NCI-H1092 (cell line): ENCODE data around the gene MEGF6.

Experiments
- DNase-seq: peaks from one replicate; lab custom pipeline; 2025; lab: John Stamatoyannopoulos, UW

Gene MEGF6

DNA sequence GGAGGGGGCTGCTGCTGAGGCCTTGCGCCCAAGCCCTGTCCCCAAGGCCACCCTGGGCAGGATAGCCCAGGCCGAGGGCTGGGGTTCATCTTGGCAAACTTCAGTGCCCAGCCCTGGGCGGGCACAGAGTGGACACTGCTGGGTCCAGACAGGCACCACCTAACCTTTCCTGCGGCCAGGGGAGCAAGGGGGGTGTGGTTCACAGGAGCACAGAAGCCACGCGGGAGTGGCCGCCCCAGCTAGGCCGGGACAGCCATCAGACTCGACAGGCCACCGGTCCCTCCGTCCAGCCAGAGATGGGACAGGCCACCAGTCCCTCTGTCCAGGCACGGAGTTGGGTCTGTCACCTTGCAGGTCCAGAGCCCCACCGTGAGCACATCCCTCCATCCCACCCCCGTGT lies 127.9 kb downstream of the MEGF6 start:
- no peak for DNase-seq

DNA sequence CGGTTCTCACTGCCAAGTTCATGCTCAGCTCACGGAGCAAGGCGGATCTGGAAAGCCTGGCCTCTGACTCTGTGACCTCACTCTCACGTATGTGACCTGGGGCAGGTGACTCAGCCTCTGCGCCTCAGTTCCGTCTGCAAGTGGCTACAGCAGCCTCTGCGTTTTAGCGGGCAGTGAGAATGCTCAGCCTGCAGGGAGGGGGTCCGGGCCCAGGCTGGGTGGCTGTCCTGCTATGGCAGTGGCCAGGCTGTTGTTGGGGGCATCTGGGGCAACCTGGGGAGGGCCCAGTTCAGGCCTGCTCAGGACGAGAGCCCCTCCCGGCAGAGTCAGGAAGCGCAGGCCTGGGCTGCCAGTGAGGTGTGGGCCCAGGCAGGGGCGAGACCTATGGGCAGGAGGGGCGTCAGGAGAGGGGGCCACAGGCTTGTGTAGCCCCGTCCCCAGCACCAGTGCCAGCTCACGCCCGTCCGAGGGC lies 128.9 kb downstream of the MEGF6 start:
- no peak for DNase-seq

DNA sequence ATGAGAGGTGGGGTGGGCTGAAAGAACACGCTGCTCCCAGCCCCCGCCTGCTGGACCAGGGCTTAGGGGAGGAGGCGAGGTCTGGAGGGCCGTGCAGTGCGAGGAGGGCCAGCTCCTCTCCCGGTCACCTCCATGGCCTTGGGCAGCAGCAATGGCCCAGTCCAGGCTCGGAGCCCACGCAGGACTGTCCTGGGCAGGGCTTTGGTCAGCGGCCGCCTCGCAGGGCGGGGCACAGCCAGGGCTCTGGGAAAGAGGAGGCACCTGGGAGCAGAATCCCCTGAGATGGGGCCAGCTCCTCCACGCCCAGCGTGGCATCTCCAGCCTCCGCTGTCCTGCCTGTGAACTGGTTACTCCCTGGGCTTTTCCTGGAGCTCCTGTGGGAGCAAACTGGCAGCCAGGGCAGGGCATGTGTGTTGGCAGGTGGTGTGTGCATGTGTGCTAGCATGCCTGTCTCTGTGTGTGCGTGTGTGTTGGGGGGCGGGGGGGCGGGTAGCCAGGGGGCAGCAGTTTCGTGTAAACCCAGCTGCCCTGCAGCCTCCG lies 129.4 kb downstream of the MEGF6 start:
- DNase-seq = no peak

DNA sequence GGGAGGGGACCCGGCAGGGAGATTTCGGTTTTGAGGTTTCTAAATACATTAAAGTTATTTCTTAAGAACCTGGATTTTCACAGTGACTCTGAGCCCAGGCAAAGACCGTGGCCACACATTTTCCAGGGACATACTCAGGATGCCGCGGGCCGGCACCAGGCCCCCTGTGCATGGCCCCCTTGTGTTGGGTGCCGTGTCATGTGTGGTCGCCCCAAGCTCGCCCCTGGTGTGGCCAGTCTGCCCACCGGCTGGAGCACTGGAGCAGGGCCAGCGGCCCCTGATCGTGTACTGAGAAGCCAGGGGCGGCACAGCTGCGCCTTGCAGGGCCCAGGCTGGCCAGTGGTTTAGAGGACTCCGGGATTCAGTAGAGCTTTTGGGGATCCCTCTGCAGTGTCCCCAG lies 130.3 kb downstream of the MEGF6 start:
- no peak for DNase-seq

DNA sequence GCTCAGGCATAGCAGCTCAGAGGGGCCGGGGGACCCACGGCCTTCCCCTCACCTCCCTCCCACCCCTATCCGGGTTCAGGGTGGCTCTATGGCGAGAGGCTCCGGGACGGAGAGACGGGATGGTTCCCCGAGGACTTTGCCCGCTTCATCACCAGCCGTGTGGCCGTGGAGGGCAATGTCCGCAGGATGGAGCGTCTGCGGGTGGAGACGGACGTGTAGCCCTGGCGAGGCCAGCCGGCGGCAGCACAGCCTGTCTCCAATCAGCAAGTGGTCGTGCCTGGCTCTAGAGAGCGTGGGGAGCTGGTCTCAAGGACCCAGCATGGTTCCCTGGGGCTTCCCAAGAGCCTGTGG lies 131.0 kb downstream of the MEGF6 start:
- DNase-seq = no peak

DNA sequence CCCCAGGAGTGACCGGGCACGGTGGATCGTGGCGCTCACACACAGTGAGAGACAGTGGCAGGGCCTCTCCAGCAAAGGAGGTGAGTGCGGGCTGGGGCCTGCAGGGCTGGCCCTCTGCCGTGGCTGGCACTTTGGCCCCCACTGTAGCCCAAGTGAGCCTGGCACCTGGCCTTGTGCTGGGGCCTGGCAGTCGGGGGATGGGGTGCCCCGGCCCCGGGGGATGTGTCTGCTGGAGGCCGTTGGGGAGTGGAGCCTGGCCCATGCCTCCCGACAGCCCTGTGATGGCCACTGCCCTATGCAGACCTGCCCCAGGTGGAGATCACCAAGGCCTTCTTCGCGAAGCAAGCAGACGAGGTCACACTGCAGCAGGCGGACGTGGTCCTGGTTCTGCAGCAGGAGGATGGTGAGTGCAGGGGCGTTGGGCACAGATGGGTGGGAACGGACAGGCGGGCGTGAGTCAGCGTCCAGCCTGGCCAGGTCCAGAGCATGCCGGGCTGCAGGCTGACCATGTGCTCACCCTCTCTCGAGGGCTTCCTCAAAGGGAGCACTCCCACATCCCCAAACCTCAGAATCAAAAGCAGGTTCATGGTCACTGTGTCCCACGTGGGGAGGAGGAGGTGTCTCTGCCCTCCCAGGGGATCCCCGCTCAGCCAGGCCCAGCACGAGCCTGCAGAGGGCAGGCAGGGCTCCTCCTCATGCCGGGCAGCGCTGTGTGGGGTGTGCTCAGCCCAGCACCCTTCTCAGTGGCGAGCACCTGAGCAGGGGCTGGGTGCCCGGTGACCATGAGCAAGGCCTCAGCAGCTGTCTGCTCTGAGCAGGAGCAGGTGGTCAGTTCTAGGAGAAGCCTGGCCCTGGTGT lies 131.6 kb downstream of the MEGF6 start:
- no peak for DNase-seq

DNA sequence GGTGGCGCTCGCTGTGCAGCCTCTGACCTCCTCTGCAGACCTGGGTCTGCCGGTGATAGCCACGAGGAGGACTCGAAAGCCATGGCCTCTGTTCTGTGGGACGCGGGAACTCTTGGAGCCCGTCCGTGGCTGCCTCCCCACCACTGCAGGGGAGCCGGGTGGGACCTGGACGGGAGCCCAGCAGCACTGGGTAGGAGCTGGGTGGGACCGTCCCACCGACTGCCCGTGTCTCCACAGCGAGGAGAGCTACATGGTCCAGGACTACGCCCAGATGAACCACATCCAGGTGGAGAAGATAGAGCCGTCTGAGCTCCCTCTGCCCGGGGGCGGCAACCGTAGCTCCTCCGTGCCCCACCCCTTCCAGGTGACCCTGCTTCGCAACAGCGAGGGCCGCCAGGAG lies 133.1 kb downstream of the MEGF6 start:
- no peak for DNase-seq

DNA sequence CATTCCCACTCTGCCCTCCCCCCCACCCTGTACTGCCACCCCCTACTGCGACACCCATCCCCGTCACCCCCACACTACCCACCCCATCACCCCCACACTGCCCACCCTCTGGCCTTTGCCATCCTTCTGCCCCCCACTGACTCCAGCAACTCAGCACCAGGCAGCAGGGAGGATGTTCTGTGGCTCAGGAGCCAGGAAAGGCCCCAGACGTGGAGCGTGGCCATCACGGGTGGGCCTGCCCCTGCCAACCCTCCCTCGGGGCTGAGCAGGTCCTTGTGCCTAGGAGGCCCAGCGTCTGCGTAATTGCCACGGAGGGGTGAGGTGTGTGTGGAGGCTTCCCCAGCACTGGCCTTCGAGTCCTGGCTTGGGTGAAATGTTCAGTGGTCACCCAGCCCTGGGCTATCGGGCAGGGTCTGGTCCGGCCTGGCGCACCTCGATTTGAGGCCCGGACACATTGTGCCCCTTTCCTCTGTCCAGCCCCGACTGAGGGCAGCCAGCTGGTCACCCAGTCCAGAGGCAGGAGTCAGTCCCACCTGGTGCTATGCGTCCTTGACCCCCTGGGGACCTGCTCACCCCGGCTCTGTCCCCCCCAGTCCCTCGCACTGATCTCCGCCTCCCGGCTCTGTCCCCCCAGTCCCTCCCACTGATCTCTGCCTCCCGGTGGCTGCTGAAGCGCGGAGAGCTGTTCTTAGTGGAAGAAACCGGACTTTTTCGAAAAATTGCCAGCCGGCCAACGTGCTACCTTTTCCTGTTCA lies 133.9 kb downstream of the MEGF6 start:
- DNase-seq = no peak

DNA sequence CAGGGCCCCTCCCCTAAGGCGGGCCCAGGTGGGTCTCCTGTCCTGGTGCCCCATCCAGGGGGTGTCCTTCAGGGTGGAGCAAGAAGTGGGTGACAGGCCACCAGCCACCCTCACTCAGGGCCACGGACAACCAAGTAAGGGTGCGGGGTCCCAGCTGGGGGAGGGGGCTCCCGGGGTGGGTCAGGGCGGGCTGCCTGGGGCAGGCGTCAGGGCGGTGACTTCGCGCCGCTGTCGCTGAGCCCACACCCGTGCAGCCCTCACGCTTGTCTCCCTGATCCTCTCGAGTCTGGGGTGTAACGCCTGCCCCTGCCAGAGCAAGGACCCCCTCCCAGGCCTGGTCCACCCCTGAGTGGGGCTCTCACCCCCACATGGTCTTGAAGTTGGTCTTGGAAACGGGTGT lies 134.6 kb downstream of the MEGF6 start:
- DNase-seq = no peak

DNA sequence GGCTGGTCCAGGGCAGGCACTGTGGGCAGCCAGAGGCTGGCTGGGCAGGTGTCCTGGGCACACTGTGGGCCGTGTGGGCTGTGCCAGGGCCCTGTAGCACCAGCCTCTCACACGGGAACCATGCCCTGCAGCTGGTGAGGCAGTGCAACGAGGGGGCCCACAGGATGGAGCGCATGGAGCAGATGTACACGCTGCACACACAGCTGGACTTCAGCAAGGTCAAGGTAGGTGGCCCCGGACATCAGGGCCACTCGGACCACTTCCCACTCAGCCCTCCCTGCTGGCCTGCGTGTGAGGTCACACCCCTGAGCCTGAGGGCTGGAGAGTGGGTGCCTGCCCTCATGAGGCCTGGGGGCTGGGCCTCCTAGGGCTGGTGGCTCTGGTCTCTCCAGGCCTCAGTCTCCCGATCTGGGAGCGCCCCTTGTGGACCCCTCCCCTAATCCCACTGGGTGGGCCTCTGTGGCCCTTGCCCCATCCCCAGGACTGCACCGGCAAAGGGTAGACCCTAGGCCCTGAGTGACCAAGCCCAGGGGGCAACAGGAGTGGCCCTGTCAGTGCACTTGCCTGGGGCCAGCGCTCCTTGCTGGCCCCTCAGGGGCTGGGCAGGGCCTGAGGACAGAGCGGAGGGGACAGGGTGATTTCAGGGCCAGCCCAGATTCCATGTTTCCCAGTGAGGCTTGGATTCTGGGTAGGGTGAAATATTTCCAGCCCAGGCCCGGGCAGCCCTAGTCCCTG lies 135.3 kb downstream of the MEGF6 start:
- no peak for DNase-seq

DNA sequence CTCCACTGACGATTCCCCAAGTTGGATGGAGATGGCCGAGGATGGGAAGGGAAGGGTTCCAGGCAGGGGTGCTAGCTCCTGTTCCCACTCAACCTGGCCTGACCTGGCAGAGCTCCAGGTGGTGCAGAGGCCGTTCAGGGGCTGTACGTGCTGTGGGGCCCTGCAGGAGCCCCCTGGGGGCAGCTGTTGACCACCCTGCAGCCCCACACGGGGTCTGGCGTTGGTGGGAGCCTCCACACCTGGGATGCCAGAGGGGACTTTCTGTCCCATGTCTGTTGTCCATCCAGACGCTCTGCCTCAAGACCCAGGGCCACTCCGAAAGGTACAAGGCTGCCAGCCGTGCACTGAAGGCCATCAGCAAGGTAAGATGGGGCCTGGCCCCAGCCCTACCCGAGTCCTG lies 136.9 kb downstream of the MEGF6 start:
- DNase-seq = no peak

DNA sequence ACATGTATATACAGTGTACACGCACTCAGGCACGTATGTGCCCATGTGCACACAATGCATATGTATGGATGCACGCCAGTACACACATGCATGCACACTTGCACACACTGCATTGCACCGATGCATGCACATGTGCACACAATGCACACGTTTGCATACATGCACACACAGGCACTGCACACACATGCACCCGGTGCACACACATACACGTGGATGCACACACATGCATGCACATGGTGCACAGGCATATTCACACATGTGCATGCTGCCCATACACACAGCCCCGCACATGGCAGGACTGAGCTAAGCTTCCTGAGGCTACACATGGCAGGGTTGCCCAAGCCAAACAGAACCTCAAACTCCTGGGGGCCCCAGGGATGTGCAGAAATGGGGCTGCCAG lies 137.3 kb downstream of the MEGF6 start:
- DNase-seq = no peak

DNA sequence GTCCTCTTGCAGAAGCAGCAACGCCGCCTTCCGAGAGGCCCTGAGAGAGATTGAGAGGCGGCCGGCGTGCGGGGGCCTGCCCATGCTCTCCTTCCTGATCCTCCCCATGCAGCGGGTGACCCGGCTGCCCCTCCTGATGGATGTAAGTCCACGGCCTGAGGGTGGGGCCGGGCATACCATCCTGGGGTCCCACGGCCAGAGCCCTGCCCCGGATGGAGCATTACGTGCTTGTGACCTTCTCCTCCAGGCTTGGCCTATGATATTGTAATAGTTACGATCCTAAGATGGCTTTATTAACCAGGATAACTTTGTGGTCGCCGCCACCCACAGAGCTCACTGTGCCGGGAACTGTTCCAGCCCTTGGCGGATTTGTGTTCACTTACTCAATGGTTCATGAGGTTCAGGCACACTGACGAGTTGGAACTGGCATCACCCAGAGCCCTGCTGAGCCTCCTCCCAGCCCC lies 137.9 kb downstream of the MEGF6 start:
- DNase-seq = no peak

DNA sequence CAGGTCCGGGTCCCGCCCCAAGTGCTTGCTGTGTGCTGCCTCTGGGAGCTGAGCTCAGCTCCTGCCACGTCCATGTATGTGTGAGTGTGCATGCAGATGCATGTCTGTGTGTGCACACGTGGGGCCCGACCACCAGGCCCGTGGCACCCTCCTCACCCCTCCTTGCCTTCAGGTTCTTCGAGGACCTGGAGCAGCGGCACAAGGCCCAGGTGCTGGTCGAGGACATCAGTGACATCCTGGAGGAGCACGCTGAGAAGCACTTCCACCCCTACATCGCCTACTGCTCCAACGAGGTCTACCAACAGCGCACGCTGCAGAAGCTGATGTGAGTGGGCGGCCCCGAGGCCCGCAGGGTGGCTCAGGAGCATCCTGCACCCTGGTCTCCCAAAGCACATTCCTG lies 138.4 kb downstream of the MEGF6 start:
- no peak for DNase-seq

DNA sequence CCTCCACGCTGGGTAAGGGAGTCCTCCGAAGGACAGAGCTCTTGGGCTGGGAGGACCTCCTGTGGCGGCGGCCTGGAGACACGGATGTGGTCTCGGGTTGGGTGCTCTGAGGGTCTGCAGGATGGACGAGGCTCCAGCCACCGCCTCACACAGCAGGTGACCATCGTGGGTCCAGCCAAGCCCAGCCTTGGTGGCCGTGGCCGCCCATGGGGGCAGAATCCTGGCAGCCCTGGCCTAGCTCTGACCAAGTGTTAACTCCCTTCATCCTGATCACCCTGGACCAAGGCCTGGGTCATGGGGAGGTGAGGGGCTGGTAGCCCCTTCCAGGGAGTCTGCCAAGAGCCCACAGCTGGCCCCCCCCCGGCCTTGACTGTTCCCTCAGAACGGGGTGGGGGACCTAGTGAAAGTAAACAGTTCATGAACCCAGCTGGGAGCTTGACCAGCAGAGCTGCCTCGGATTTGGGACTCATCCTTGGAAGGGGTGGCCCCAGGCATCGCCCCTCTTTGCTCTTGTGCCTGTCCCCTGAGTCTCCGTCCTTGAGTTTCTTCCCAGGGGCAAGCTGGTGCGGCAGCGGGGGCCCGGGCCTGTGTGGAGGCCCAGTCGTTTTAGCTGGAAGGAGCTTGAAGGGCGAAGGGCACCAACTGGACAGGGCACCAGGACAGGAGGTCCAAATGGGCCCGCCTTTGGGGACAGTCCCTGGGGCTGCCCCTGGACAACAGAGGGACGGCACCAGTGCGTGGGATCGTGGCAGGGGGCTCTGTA lies 139.0 kb downstream of the MEGF6 start:
- DNase-seq = no peak

DNA sequence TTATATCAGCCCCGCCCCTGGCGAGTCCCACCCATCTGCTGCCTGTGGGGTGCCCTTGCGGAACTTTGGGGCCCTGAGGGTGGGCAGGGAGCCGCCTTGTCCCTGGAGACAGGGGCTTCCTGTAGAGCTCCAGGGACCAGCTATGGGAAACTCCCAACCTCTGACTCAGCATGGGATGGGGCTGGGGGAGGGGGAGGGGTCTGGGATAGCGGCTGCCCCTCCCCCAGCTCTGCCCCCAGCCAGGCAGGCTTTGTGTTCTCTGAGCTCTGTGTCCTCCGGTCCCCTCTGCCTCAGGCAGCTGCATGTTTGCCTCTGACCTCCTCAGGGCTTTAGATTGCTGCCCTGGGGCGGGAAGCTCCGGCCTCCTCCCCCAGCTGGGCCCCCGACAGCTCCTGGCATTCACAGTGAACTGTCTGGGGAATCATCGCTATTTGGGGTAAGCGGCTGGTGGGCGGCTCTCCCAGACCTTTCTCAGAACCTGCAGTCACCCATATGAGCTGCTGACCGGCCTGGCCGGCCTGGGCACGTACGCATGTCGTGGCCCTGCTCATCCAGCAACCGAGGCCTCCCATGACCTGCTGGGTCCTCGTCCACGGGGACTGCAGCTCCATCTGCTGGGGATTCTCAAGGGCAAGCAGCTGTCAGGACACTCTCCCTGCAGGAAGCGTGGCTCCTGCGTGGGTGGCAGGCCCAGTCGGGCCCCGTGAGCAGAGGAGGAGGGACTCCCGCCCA lies 139.8 kb downstream of the MEGF6 start:
- no peak for DNase-seq

DNA sequence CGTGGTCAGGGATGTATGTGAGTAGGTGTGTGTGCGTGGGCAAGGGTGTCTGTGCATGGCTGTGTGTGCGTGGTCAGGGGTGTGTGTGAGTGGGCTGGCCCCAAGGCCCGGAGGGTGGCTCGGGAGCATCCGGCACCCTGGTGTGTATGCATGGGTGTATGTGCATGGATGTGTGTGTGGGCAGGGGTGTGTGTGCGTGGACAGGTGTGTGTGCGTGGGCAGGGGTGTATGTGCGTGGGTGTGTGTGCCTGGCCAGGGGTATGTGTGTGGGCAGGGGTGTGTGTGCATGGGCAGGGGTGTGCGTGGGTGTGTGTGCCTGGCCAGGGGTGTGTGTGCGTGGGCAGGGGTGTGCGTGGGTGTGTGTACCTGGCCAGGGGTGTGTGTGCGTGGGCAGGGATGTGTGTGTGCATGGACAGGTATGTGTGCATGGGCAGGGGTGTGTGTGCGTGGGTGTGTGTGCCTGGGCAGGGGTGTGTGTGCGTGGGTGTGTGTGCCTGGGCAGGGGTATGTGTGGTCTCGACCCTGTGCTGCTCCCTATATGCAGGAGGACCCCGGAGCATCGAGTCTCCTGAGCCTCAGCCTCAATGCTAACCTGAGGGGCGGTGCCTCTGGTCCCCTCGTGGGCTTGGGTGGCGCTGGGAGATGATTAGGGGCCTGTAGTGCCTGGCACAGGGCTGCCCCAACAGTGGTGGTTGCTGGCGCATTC lies 140.5 kb downstream of the MEGF6 start:
- no peak for DNase-seq

DNA sequence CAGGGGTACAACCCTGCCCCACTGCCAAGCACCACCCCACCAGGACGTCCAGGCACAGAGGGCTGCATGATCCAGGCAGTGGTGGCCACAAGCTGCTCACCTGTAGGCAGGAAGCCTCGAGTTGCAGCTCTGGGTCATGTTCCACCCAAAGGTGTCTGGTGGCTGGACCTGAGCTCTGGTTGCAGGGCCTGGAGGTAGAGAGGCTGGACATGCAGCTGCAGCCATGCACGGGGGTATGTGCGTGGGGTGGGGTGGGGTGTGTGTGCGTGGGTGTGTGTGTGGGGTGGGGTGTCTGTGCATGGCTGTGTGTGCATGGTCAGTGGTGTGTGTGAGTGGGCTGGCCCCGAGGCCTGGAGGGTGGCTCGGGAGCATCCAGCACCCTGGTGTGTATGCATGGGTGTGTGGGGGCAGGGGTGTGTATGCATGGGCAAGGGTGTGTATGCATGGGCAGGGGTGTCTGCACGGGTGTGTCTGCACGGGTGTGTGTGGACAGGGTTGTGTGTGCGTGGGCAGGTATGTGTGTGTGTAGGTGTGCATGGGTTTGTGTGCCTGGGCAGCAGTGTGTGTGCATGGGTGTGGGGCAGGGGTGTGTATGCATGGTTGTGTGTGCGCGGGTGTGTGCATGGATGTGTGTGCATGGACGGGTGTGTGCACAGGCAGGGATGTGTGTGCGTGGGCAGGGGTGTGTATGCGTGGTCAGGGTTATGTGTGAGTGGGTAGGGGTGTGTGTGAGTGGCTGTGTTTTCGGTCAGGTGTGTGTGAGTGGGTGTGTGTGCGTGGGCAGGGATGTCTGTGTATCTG lies 141.3 kb downstream of the MEGF6 start:
- DNase-seq = no peak

DNA sequence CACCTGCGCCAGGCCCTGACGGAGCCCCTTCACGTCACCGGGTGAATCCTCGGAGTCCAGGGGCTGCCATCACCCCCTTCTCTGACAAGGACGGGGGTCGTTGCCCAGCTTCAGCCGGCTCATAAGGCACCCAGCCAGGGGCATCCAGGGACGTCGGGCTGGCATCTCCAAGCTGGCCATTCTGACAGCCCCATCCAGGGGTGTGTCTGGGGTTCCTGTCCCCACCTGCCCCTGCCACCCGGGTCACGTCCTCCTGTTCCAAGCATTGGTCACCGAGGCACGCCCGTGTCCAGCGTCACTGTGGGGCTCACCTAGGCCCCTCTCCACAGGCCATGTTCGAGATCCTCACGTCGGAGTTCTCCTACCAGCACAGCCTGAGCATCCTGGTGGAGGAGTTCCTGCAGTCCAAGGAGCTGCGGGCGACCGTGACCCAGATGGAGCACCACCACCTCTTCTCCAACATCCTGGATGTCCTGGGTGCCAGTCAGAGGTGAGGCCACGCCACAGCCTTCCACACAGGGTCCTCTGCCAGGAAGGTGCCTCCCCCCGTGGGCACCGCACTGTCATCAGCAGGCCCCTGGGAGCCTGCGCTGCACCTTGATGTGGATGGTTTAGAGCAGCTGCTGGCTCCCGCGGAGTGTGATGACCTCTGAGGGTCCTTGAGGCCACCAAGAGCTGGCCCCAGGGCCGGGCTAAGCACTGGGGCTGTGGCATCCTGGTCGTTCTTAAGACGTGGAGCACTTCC lies 142.0 kb downstream of the MEGF6 start:
- DNase-seq = no peak
